ENCODE results near the gene INO80B.
"Not testable (repeated sequence)": the region's sequence is repeated elsewhere in the genome, so short reads cannot be mapped to it uniquely, and the experiment has no call there.

INO80B gene

GRCh38 chr2:74426181-74426758 lies 28.6 kb upstream of the INO80B start:
- no peak for DNase-seq

- DNase-seq = no peak
Observed at GRCh38 chr2:74427551-74427950, 27.3 kb upstream of the INO80B start.

- DNase-seq = no peak
Observed at GRCh38 chr2:74428675-74429074, 26.2 kb upstream of the INO80B start.

GRCh38 chr2:74429487-74430451 lies 25.1 kb upstream of the INO80B start:
- DNase-seq = no peak

- no peak for DNase-seq
Observed at GRCh38 chr2:74430502-74430901, 24.4 kb upstream of the INO80B start.

GRCh38 chr2:74436111-74436805 lies 18.6 kb upstream of the INO80B start:
- no peak for DNase-seq

GRCh38 chr2:74436848-74437695 lies 17.8 kb upstream of the INO80B start:
- DNase-seq = no peak

- DNase-seq = no peak
Observed at GRCh38 chr2:74438248-74438647, 16.6 kb upstream of the INO80B start.

GRCh38 chr2:74439373-74439772 lies 15.5 kb upstream of the INO80B start:
- DNase-seq = no peak

GRCh38 chr2:74439803-74440377 lies 15.0 kb upstream of the INO80B start:
- DNase-seq = no peak

- DNase-seq = peak; percentile 47
Observed at GRCh38 chr2:74440378-74441169, 14.3 kb upstream of the INO80B start.

- no peak for DNase-seq
Observed at GRCh38 chr2:74441170-74441689, 13.7 kb upstream of the INO80B start.

- DNase-seq = no peak
Observed at GRCh38 chr2:74441690-74442482, 13.0 kb upstream of the INO80B start, which contains the start of gene RTKN. TSS of gene RTKN (minus strand) at chr2:74441937. CDS start at chr2:74441816, 121 bp downstream.

- DNase-seq = not testable (repeated sequence)
Observed at GRCh38 chr2:74442483-74443297, 12.2 kb upstream of the INO80B start.

- no peak for DNase-seq
Observed at GRCh38 chr2:74444498-74445318, 10.2 kb upstream of the INO80B start.

- no peak for DNase-seq
Observed at GRCh38 chr2:74447230-74447999, 7.5 kb upstream of the INO80B start.

GRCh38 chr2:74448771-74449170 lies 6.1 kb upstream of the INO80B start:
- no peak for DNase-seq

Data from NCI-H1417 treated with DMSO at 0.1 percent for 48 hours (cell line).